A549 treated with CORT108297 at 1 μM for 4 hours (cell line): ENCODE data around the gene EBPL. TPM values are rescaled to one million over a fixed set of nuclear protein-coding genes. Genes with fewer than 3 reads are reported as not detected.

Experiments used
- total RNA-seq: library from RNA; stranded (reverse); fragments of 200-300 nt; extraction: Qiagen RNA extraction; gene quantifications from 5 replicates; pipeline ENCODE4 v1.2.3, GENCODE V29; 2022

The EBPL gene
- 51.0 to 74.3 TPM (median 68.5 TPM) in 5 replicates for total RNA-seq

DNA sequence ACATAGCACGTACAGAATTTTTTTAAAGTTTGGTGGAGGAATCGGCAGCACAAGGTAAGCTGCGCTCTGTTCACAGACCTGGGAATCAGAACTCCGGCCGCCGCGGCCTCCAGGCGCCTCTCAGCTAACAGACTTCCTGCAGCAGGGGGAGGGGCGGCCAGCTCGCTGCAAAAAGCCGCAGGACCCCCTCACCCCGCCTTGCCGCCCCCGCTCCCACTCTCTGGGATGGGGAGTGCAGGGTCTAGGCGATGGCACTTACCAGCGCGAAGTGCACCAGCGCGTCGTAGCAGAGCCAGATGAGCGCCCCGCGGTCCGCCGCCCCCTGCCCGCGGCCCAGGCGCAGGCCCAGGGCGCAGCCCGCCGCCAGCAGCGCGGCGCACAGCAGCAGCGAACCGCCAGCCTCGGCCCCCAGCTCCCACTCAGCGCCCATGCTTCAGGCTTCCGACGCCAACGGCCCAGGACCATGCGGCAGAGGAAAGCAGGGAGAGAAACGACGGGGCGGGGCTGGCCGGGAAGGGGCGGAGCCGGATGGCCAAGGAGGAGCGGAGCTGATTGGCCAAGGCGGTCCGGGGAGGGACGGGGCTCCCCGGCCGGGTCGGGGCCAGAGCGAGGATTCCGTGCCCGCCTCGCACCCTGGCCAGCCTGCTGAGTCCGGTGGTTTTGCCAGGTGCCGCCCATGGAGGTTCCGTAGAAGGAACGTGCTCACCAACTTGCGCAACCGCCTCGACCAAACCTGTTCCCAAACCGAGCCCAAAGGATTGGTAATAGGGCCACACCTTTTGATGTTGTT, at the start of gene EBPL:
EBPL (minus strand) TSS at position 492 of the 790 bp plus-strand sequence; CDS start at position 430, 62 bp downstream.

GRCh38 chr13:49627831-49628652, 63.2 kb downstream of the EBPL start, which contains the start of gene ARL11:
TSS of gene ARL11 (plus strand) at chr13:49628507. CDS start at chr13:49630448, 1,941 bp downstream.

Other genes with a start within 250 kb of the EBPL start
- 1.7 to 2.1 TPM (median 1.9 TPM) in 5 replicates for gene CAB39L, start 247.4 kb downstream of the EBPL start, total RNA-seq
- gene SETDB2, start 247.2 kb downstream of the EBPL start, total RNA-seq, result 1.6 to 2.4 TPM (median 1.8 TPM) in 5 replicates
- 6.5 to 7.5 TPM (median 7.2 TPM) in 5 replicates for gene PHF11, start 195.5 kb downstream of the EBPL start, total RNA-seq
- gene RCBTB1, start 105.9 kb downstream of the EBPL start, total RNA-seq, result 7.9 to 9.4 TPM (median 9.0 TPM) in 5 replicates
- gene ARL11, start 63.0 kb downstream of the EBPL start, total RNA-seq, result not detected in 5 replicates
- 26.9 to 29.7 TPM (median 27.4 TPM) in 5 replicates for gene KPNA3, start 101.2 kb upstream of the EBPL start, total RNA-seq
- gene SPRYD7, start 244.9 kb upstream of the EBPL start, total RNA-seq, result 9.6 to 12.0 TPM (median 9.8 TPM) in 5 replicates